ENCODE measurements around the gene DAPK1. TPM values are rescaled to one million over a fixed set of nuclear protein-coding genes. Genes with fewer than 3 reads are reported as not detected.

The DAPK1 gene
- total RNA-seq, 1 donor from 2014 or later: 35.1 TPM

DNA sequence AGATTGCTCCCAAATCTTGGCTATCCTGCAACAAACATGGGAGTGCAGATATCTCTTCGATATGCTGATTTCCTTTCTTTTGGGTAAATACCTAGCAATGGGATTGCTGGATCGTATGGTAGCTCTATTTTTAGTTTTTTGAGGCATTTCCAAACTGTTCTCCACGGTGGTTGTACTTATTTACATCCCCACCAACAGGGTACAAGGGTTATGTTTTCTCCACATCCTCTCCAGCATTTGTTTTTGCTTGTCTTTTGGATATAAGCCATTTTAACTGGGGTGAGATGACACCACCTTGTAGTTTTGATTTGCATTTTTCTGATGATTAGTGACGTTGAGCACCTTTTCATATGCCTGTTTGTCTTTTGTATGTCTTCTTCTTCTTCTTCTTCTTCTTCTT lies 248.5 kb downstream of the DAPK1 start:
- DNase-seq (ENCODE audit: low read depth) (no peak), FAIRE-seq (no peak)
- H3K36me3 Mint-ChIP-seq (ENCODE audit: low read depth, unreplicated experiment): no peaks in the 10 kb centered on the region
- TF ChIP-seq, protein P1, sequence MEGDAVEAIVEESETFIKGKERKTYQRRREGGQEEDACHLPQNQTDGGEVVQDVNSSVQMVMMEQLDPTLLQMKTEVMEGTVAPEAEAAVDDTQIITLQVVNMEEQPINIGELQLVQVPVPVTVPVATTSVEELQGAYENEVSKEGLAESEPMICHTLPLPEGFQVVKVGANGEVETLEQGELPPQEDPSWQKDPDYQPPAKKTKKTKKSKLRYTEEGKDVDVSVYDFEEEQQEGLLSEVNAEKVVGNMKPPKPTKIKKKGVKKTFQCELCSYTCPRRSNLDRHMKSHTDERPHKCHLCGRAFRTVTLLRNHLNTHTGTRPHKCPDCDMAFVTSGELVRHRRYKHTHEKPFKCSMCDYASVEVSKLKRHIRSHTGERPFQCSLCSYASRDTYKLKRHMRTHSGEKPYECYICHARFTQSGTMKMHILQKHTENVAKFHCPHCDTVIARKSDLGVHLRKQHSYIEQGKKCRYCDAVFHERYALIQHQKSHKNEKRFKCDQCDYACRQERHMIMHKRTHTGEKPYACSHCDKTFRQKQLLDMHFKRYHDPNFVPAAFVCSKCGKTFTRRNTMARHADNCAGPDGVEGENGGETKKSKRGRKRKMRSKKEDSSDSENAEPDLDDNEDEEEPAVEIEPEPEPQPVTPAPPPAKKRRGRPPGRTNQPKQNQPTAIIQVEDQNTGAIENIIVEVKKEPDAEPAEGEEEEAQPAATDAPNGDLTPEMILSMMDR (IDR thresholded peaks at IDR 0.05; ENCODE audit: insufficient read depth, low read depth, low read length): no peak
- TF ChIP-seq EZH2 (IDR thresholded peaks at IDR 0.05; ENCODE audit: insufficient read depth, low read length): no peak
- no peaks in the 10 kb centered on the region for H3K79me2 ChIP-seq (ENCODE audit: insufficient read depth, low read length)
- H3K36me3 ChIP-seq (ENCODE audit: insufficient read depth, low read length): no peaks in the 10 kb centered on the region
- no peaks in the 10 kb centered on the region for H3K4me1 ChIP-seq (ENCODE audit: insufficient read depth, low read length)
- no peaks in the 10 kb centered on the region for H3K9me3 ChIP-seq (ENCODE audit: insufficient read depth, low read depth, low read length)
- no peak overlapping the region for H3K4me2 ChIP-seq (ENCODE audit: low read length)
- no peaks in the 10 kb centered on the region for H3K4me1 Mint-ChIP-seq (ENCODE audit: low read depth, unreplicated experiment)
- no peaks in the 10 kb centered on the region for H4K20me1 ChIP-seq (ENCODE audit: insufficient read depth, low read length)
- H3K4me3 ChIP-seq (ENCODE audit: insufficient read depth, low read depth, low read length): no peak overlapping the region
- no peak overlapping the region for H2AFZ ChIP-seq (ENCODE audit: low read depth, low read length)
- peaks cover 7% of the 10 kb centered on the region for H3K9me3 Mint-ChIP-seq (ENCODE audit: unreplicated experiment)
- no peak overlapping the region for H3K27ac ChIP-seq (ENCODE audit: low read depth, low read length)
- no peak overlapping the region for H3K4me3 Mint-ChIP-seq (ENCODE audit: unreplicated experiment)
- peaks cover 8% of the 10 kb centered on the region for H3K27me3 Mint-ChIP-seq (ENCODE audit: low read depth, unreplicated experiment)
- H3K27ac Mint-ChIP-seq (ENCODE audit: unreplicated experiment): no peak overlapping the region
- no peak overlapping the region for H3K9ac ChIP-seq (ENCODE audit: low read length)
- no peaks in the 10 kb centered on the region for H3K27me3 ChIP-seq (ENCODE audit: insufficient read depth, low read length)

DNA sequence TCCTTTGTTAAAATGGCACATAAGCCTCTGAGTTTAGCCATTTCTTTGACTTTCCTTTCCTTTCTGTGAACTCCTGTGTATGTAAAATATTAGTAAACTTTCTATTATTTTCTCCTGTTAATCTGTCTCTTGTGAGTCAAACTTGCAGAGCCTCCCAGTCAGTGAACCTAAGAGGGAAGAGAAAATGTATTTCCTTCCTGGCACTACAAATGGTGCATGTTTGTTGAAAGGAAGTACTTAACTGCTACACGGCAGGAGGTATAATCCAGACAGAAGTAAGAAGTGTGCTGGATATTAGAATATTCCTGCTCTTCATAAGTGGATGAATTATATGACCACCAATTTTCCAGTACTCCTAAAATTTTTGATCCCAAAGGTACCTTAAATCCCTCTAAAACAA lies 251.2 kb downstream of the DAPK1 start:
- peaks cover 4% of the 10 kb centered on the region for H3K9me3 ChIP-seq (ENCODE audit: insufficient read depth, low read depth, low read length)
- no peak overlapping the region for H3K9ac ChIP-seq (ENCODE audit: low read length)
- H3K4me1 ChIP-seq (ENCODE audit: insufficient read depth, low read length): no peaks in the 10 kb centered on the region
- Mint-ChIP-seq H3K27me3 (ENCODE audit: low read depth, unreplicated experiment) (peaks cover 5% of the 10 kb centered on the region), H3K9me3 (ENCODE audit: unreplicated experiment) (no peaks in the 10 kb centered on the region), H3K27ac (ENCODE audit: unreplicated experiment) (no peak overlapping the region), H3K36me3 (ENCODE audit: low read depth, unreplicated experiment) (no peaks in the 10 kb centered on the region), H3K4me1 (ENCODE audit: low read depth, unreplicated experiment) (no peaks in the 10 kb centered on the region), H3K4me3 (ENCODE audit: unreplicated experiment) (no peak overlapping the region)
- H3K79me2 ChIP-seq (ENCODE audit: insufficient read depth, low read length): no peaks in the 10 kb centered on the region
- no peak for TF ChIP-seq EZH2 (IDR thresholded peaks at IDR 0.05; ENCODE audit: insufficient read depth, low read length)
- TF ChIP-seq, protein P1 (IDR thresholded peaks at IDR 0.05; ENCODE audit: insufficient read depth, low read depth, low read length): no peak
- no peaks in the 10 kb centered on the region for H3K27me3 ChIP-seq (ENCODE audit: insufficient read depth, low read length)
- no peaks in the 10 kb centered on the region for H3K36me3 ChIP-seq (ENCODE audit: insufficient read depth, low read length)
- no peak overlapping the region for H2AFZ ChIP-seq (ENCODE audit: low read depth, low read length)
- H3K4me3 ChIP-seq (ENCODE audit: insufficient read depth, low read depth, low read length): no peak overlapping the region
- DNase-seq (ENCODE audit: low read depth) (no peak), FAIRE-seq (no peak)
- H4K20me1 ChIP-seq (ENCODE audit: insufficient read depth, low read length): no peaks in the 10 kb centered on the region
- H3K4me2 ChIP-seq (ENCODE audit: low read length): no peak overlapping the region
- no peak overlapping the region for H3K27ac ChIP-seq (ENCODE audit: low read depth, low read length)

DNA sequence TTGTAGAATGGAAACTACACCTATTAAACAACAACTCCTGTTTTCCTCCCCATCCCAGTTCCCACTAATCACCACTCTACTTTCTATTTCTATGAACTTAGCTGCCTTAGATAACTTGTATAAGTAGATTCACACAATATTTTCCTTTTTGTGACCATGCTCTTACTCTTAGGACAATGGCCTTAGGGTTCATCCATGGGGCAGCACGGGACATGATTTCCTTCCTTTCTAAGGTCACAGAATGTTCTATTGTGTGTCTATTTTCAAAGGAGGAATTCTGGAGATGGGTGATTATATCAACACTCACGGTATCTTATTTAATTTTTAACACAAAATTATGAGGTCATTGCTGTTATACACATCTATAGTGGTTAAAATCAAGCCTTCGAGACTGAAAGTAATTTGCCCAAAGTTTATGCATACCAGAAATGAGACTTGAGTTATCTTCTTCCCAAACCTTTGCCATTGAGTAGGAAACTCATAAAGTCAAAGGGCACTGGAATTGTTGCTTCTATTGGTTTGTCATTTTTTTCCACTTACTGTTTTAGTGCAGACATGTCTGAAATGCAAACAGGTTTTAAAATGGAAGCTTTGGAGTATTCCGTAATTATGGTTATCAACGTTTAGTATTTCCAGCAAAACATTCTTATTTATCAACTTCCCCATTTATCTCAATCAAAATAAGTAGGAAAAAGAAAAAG lies 251.8 kb downstream of the DAPK1 start:
- Histone ChIP-seq H3K4me2 (ENCODE audit: low read length) (no peak overlapping the region), H3K4me3 (ENCODE audit: insufficient read depth, low read depth, low read length) (no peak overlapping the region), H3K9me3 (ENCODE audit: insufficient read depth, low read depth, low read length) (peaks cover 4% of the 10 kb centered on the region), H3K79me2 (ENCODE audit: insufficient read depth, low read length) (no peaks in the 10 kb centered on the region), H3K27me3 (ENCODE audit: insufficient read depth, low read length) (no peaks in the 10 kb centered on the region), H3K27ac (ENCODE audit: low read depth, low read length) (no peak overlapping the region), H2AFZ (ENCODE audit: low read depth, low read length) (no peak overlapping the region), H3K4me1 (ENCODE audit: insufficient read depth, low read length) (no peaks in the 10 kb centered on the region), H3K36me3 (ENCODE audit: insufficient read depth, low read length) (no peaks in the 10 kb centered on the region), H3K9ac (ENCODE audit: low read length) (no peak overlapping the region), H4K20me1 (ENCODE audit: insufficient read depth, low read length) (no peaks in the 10 kb centered on the region)
- DNase-seq (ENCODE audit: low read depth): no peak
- no peak for TF ChIP-seq EZH2 (IDR thresholded peaks at IDR 0.05; ENCODE audit: insufficient read depth, low read length)
- TF ChIP-seq, protein P1 (IDR thresholded peaks at IDR 0.05; ENCODE audit: insufficient read depth, low read depth, low read length): no peak
- H3K36me3 Mint-ChIP-seq (ENCODE audit: low read depth, unreplicated experiment): no peaks in the 10 kb centered on the region
- H3K27me3 Mint-ChIP-seq (ENCODE audit: low read depth, unreplicated experiment): peaks cover 5% of the 10 kb centered on the region
- no peaks in the 10 kb centered on the region for H3K4me1 Mint-ChIP-seq (ENCODE audit: low read depth, unreplicated experiment)
- no peak overlapping the region for H3K4me3 Mint-ChIP-seq (ENCODE audit: unreplicated experiment)
- H3K27ac Mint-ChIP-seq (ENCODE audit: unreplicated experiment): no peak overlapping the region
- no peaks in the 10 kb centered on the region for H3K9me3 Mint-ChIP-seq (ENCODE audit: unreplicated experiment)
- FAIRE-seq: no peak
